Activated naive CD8-positive, alpha-beta T cell (primary cell): ENCODE data around the gene HIPK3.

Source experiments
- H3K27ac Mint-ChIP-seq: one replicate; pipeline ENCODE4 v1.8.0; 2021; ENCODE audit warnings: mixed read lengths
- H3K27me3 Mint-ChIP-seq: one replicate; pipeline ENCODE4 v1.8.0; 2021; ENCODE audit warnings: mixed read lengths
- H3K36me3 Mint-ChIP-seq: one replicate; pipeline ENCODE4 v1.8.0; 2021; ENCODE audit warnings: mixed read lengths
- H3K4me1 Mint-ChIP-seq: one replicate; pipeline ENCODE4 v1.8.0; 2021; ENCODE audit warnings: low read depth, mixed read lengths
- H3K4me3 Mint-ChIP-seq: one replicate; pipeline ENCODE4 v1.8.0; 2021; ENCODE audit warnings: mild to moderate bottlenecking, mixed read lengths
- H3K9me3 Mint-ChIP-seq: one replicate; pipeline ENCODE4 v1.8.0; 2021; ENCODE audit warnings: low read depth, mixed read lengths

The HIPK3 gene

DNA sequence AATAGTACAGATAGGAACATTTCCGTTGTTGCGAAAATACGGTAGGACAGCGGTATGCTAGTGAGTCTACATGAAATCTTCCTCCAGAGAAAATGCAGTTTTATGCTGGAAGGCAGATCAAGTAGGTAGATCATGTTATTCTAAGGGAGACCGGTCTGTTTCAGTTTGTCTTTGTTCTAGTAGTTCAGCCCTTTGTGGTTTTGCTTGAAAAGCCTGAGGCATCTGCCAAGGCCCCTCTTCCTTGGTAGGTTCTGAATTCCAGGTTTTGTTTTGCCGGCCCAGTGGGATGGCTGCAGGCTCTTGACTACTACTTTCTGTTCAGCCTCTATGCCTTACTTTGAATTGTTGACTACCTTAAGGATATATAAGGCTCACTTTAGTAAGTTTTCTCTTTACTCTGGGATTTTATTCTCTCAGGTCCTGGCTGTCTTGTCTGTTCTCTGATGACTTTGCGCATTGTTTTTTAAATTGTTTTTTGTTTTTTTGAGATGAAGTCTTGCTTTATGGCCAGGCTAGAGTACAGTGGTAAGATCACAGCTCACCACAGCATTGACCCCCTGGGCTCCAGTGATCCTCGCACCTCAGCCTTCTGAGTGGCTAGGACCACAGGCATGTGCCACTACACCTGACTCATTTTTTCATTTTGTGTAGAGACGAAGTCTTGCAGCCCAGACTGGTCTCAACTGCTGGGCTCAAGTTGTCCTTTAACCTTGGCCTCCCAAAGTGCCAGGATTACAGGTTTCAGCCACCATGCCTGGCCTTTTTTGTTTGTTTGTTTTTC, 53.7 kb downstream of the HIPK3 start:
- H3K27me3 Mint-ChIP-seq = no peaks in the 10 kb centered on the region
- H3K9me3 Mint-ChIP-seq = no peaks in the 10 kb centered on the region
- H3K27ac Mint-ChIP-seq = no peak overlapping the region
- peaks cover 9% of the 10 kb centered on the region for H3K36me3 Mint-ChIP-seq
- H3K4me3 Mint-ChIP-seq = no peak overlapping the region
- H3K4me1 Mint-ChIP-seq = peaks cover 57% of the 10 kb centered on the region

GRCh38 chr11:33311680-33312079, 54.5 kb downstream of the HIPK3 start:
- Mint-ChIP-seq H3K4me1 (peaks cover 56% of the 10 kb centered on the region), H3K9me3 (no peaks in the 10 kb centered on the region), H3K4me3 (no peak overlapping the region), H3K27ac (no peak overlapping the region), H3K27me3 (no peaks in the 10 kb centered on the region), H3K36me3 (peaks cover 9% of the 10 kb centered on the region)

DNA sequence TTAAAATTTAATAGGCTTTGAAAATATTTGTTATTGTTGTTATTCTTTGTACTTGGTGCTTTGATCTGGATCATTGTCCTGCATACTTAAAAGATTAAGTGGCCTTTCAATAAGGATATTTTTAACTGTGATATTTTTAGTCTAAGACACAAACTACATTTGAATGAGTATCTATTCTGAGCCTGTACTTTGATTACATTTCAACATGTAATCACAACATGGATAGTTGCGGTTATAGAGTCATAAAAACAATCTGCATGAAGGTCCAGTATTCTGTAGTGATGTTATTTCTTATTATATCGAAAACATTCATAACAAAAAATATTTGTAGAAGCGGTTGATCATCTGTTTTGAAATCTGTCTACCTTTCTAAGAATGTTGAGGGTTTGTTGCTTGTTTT, 58.6 kb downstream of the HIPK3 start:
- no peak overlapping the region for H3K4me3 Mint-ChIP-seq
- peaks cover 40% of the 10 kb centered on the region for H3K4me1 Mint-ChIP-seq
- H3K36me3 Mint-ChIP-seq = peaks cover 5% of the 10 kb centered on the region
- H3K27ac Mint-ChIP-seq = no peak overlapping the region
- H3K9me3 Mint-ChIP-seq = no peaks in the 10 kb centered on the region
- no peaks in the 10 kb centered on the region for H3K27me3 Mint-ChIP-seq

DNA sequence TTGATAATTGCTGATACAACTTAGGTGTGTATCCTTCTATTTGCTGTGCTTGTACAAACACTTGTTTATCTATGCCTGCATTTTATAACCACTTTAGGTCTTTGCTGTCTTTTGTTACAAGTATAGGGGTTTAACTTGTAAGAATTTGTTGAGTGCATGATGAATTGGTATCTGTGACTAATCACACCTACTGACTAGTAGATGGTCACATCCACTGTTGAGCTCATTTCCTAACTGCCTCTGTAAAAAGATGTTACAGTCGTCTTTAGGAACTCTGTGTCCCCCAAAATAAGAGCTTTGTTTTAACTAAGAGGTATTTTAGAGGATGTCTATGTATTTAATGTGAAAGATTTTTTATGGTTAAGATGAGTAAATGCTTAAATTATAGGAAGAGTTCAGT, 60.5 kb downstream of the HIPK3 start:
- peaks cover 26% of the 10 kb centered on the region for H3K4me1 Mint-ChIP-seq
- H3K27me3 Mint-ChIP-seq = no peaks in the 10 kb centered on the region
- no peaks in the 10 kb centered on the region for H3K9me3 Mint-ChIP-seq
- H3K27ac Mint-ChIP-seq = no peak overlapping the region
- H3K4me3 Mint-ChIP-seq = no peak overlapping the region
- H3K36me3 Mint-ChIP-seq = peaks cover 5% of the 10 kb centered on the region

- H3K27ac Mint-ChIP-seq = no peak overlapping the region
- no peaks in the 10 kb centered on the region for H3K9me3 Mint-ChIP-seq
- peaks cover 4% of the 10 kb centered on the region for H3K36me3 Mint-ChIP-seq
- H3K4me3 Mint-ChIP-seq = no peak overlapping the region
- H3K4me1 Mint-ChIP-seq = peaks cover 37% of the 10 kb centered on the region
- no peaks in the 10 kb centered on the region for H3K27me3 Mint-ChIP-seq
Measured at GRCh38 chr11:33320016-33320813, 63.0 kb downstream of the HIPK3 start.

DNA sequence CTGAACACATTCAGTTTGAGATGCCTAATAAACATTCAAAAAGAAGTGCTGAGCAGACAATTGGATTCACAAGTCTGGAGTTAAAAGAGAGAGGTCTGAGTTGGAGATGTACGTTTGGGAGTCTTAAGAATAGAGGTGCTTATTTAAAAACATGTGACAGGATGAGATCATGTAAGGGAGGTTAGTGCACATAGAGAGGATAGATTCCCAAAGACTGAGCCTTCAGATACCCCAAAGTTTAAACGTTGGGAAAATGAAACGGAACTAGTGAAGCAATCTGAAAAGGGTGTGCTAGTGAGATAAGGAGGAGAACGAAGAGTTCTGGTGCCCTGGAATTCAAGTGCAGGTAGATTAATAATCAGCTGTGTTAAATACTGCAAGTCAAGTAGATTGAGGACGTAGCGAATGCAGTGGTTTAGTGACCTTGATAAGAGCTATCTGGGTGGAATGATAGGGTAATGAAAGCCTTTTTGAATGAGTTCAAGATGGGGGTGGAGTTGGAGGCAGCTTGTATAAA, 63.7 kb downstream of the HIPK3 start:
- Mint-ChIP-seq H3K36me3 (peaks cover under 1% of the 10 kb centered on the region), H3K27me3 (no peaks in the 10 kb centered on the region), H3K27ac (no peak overlapping the region), H3K4me3 (no peak overlapping the region), H3K4me1 (peaks cover 35% of the 10 kb centered on the region), H3K9me3 (no peaks in the 10 kb centered on the region)

DNA sequence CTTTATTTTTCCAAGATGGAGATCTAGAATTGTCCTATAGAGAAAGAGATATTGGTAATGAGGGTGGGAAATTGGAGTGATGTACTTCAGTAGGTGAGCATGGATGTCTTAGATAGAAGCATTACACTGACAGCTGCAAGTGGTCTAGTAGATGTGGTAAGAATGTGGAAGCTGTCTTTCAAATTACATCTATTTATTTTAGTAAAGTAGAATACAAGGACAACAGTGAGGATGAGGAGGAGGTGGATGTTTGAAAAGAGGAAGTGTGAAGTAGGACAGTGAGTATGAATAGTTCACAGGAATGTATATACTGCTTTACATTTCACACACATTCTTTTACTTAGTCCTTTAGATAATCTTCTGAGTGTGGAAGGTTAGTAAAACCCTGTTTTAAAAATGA, 64.2 kb downstream of the HIPK3 start:
- H3K9me3 Mint-ChIP-seq = no peaks in the 10 kb centered on the region
- no peak overlapping the region for H3K4me3 Mint-ChIP-seq
- no peaks in the 10 kb centered on the region for H3K27me3 Mint-ChIP-seq
- H3K27ac Mint-ChIP-seq = no peak overlapping the region
- no peaks in the 10 kb centered on the region for H3K36me3 Mint-ChIP-seq
- H3K4me1 Mint-ChIP-seq = peaks cover 32% of the 10 kb centered on the region

DNA sequence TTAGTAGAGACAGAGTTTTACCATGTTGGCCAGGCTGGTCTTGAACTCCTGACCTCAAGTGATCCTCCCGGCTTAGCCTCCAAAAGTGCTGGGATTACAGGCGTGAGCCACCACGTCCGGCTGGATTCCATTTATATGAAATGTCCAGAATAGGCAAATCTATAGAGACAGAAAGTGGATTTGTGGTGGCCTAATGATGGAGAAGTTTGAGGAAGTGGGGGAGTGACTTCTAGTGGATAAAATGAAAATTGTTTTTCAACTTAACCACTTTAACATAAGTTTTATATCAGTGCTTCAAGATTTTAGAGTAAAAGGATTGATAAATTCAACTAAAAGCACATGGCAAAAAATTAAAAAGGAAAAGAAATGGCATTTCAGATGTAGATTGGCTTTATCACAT, 66.2 kb downstream of the HIPK3 start:
- Mint-ChIP-seq H3K9me3 (no peaks in the 10 kb centered on the region), H3K4me1 (peaks cover 34% of the 10 kb centered on the region), H3K27ac (no peak overlapping the region), H3K27me3 (no peaks in the 10 kb centered on the region), H3K4me3 (no peak overlapping the region), H3K36me3 (no peaks in the 10 kb centered on the region)

GRCh38 chr11:33324302-33324985, 67.3 kb downstream of the HIPK3 start:
- Mint-ChIP-seq H3K9me3 (no peaks in the 10 kb centered on the region), H3K27ac (no peak overlapping the region), H3K27me3 (no peaks in the 10 kb centered on the region), H3K4me1 (peaks cover 29% of the 10 kb centered on the region), H3K4me3 (no peak overlapping the region), H3K36me3 (no peaks in the 10 kb centered on the region)

GRCh38 chr11:33325451-33325850, 68.3 kb downstream of the HIPK3 start:
- Mint-ChIP-seq H3K36me3 (no peaks in the 10 kb centered on the region), H3K4me1 (peaks cover 31% of the 10 kb centered on the region), H3K9me3 (no peaks in the 10 kb centered on the region), H3K27ac (no peak overlapping the region), H3K4me3 (no peak overlapping the region), H3K27me3 (no peaks in the 10 kb centered on the region)

DNA sequence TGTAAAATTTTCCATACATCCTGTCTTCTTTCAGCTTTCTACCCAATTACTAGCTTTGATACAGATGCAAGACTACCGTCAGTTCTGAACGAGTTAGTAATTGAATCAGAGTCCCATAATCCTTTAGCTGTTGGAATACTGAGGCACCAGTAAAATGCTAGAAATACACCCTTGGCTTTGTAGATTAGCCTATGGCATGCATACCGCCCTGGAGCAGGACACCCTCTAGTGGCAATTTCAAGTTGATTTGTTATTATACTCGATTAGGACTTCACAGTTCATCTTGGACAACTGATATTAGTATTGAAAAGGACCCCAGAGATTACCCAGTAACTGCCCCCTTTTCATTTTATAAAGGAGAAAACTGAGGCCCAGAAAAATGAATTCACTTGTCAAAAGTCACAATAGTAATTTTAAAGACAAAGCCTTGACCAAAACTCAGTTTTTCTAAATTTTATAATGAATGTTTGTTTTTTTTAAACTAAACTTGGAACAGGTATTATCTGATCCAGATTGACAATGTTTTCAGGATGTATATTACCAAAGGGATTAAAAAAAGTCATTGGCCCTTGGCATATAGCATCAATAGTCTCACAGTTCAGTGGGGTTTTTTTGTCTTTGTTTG, 72.6 kb downstream of the HIPK3 start:
- H3K4me3 Mint-ChIP-seq = no peak overlapping the region
- no peaks in the 10 kb centered on the region for H3K36me3 Mint-ChIP-seq
- H3K27me3 Mint-ChIP-seq = no peaks in the 10 kb centered on the region
- no peak overlapping the region for H3K27ac Mint-ChIP-seq
- H3K4me1 Mint-ChIP-seq = peaks cover 18% of the 10 kb centered on the region
- H3K9me3 Mint-ChIP-seq = no peaks in the 10 kb centered on the region

DNA sequence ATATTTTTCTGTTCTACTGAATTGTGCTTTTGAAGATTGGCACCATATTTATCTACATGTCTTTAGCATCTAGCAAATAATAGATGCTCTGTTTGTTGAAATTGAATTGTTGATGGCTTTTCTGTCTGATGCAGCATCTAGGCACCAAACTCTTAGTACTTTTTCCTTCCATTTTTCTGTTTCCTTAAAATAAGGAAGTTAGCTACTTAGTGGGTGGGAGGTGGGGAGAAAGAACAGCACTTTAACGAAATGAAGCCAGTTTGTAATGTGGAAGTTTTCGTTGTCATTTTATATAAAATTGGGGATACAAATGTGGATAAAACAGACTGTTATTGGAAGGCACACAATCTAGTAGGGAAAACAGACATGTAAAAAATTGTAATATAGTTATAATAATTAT, 76.6 kb downstream of the HIPK3 start:
- no peak overlapping the region for H3K4me3 Mint-ChIP-seq
- H3K4me1 Mint-ChIP-seq = peaks cover 7% of the 10 kb centered on the region
- H3K27me3 Mint-ChIP-seq = no peaks in the 10 kb centered on the region
- H3K36me3 Mint-ChIP-seq = no peaks in the 10 kb centered on the region
- no peaks in the 10 kb centered on the region for H3K9me3 Mint-ChIP-seq
- no peak overlapping the region for H3K27ac Mint-ChIP-seq

DNA sequence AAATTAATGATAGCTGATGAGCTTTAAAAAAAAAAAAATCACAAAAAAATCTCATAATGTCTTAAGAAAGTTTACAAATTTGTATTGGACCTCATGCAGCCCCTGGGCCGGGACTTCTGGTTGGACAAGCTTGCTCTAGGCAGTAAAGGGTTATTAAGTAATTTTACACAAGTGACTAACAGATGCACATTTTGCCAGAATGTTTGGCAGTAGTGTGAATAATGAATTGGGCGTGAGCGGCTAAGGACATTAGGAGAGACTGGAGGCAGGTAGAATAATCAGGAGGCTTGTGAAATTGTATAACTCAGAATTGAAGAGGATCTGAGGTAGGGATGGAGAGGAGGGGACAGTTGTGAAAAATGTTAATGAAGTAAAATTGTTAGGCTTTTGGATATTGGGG, 77.4 kb downstream of the HIPK3 start:
- H3K4me3 Mint-ChIP-seq = no peak overlapping the region
- no peaks in the 10 kb centered on the region for H3K27me3 Mint-ChIP-seq
- no peaks in the 10 kb centered on the region for H3K9me3 Mint-ChIP-seq
- peaks cover 5% of the 10 kb centered on the region for H3K4me1 Mint-ChIP-seq
- no peaks in the 10 kb centered on the region for H3K36me3 Mint-ChIP-seq
- H3K27ac Mint-ChIP-seq = no peak overlapping the region

GRCh38 chr11:33339247-33339646, 82.1 kb downstream of the HIPK3 start:
- Mint-ChIP-seq H3K4me3 (no peak overlapping the region), H3K4me1 (no peaks in the 10 kb centered on the region), H3K36me3 (no peaks in the 10 kb centered on the region), H3K27me3 (no peaks in the 10 kb centered on the region), H3K27ac (no peak overlapping the region), H3K9me3 (no peaks in the 10 kb centered on the region)

DNA sequence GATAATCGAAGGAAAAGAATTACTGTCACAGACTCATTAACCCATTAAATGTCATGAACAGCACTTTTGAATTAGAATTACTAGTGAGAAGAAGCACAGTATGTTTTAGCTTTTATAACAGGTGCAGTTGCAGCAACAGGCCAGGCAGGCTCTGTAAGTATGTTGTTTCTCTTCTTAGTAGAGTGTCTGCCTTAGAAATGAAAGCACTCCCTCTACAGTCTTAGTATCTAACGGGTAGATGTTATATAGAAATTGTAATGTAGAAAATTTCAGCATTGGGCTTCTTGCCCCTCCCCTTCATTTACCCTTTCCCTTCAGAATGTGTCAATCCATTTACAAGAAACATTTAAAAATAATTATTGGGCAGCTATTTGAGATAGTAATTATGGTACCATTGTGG, 87.4 kb downstream of the HIPK3 start:
- H3K36me3 Mint-ChIP-seq = peaks cover 3% of the 10 kb centered on the region
- no peaks in the 10 kb centered on the region for H3K27me3 Mint-ChIP-seq
- H3K27ac Mint-ChIP-seq = no peak overlapping the region
- no peak overlapping the region for H3K4me3 Mint-ChIP-seq
- H3K4me1 Mint-ChIP-seq = no peaks in the 10 kb centered on the region
- H3K9me3 Mint-ChIP-seq = no peaks in the 10 kb centered on the region
